ENCODE measurements around the gene PTMA.

The PTMA gene

GRCh38 chr2:231663458-231664212 is 44.7 kb upstream of the PTMA start:
- no peak for DNase-seq (ENCODE audit: low read depth)
- H3K4me3 ChIP-seq (ENCODE audit: low read depth, low read length) = no peak overlapping the region
- no peak for TF ChIP-seq CTCF (IDR thresholded peaks at IDR 0.05; ENCODE audit: low read depth, low read length, missing control alignments)
- in situ Hi-C loops (cut with HindIII; ENCODE audit: low sequenced_read_pairs) = no loop called here

GRCh38 chr2:231664727-231665126 is 43.6 kb upstream of the PTMA start:
- DNase-seq (ENCODE audit: low read depth) = no peak
- in situ Hi-C loops (cut with HindIII; ENCODE audit: low sequenced_read_pairs) = no loop called here
- TF ChIP-seq CTCF (IDR thresholded peaks at IDR 0.05; ENCODE audit: low read depth, low read length, missing control alignments) = no peak
- no peak overlapping the region for H3K4me3 ChIP-seq (ENCODE audit: low read depth, low read length)

GRCh38 chr2:231665245-231666170 is 42.8 kb upstream of the PTMA start:
- H3K4me3 ChIP-seq (ENCODE audit: low read depth, low read length) = no peak overlapping the region
- no peak for TF ChIP-seq CTCF (IDR thresholded peaks at IDR 0.05; ENCODE audit: low read depth, low read length, missing control alignments)
- in situ Hi-C loops (cut with HindIII; ENCODE audit: low sequenced_read_pairs) = no loop called here
- DNase-seq (ENCODE audit: low read depth) = no peak

GRCh38 chr2:231666171-231667095 is 41.9 kb upstream of the PTMA start:
- TF ChIP-seq CTCF (IDR thresholded peaks at IDR 0.05; ENCODE audit: low read depth, low read length, missing control alignments) = no peak
- H3K4me3 ChIP-seq (ENCODE audit: low read depth, low read length) = no peak overlapping the region
- in situ Hi-C loops (cut with HindIII; ENCODE audit: low sequenced_read_pairs) = no loop called here
- DNase-seq (ENCODE audit: low read depth) = no peak

GRCh38 chr2:231667096-231667427 is 41.3 kb upstream of the PTMA start:
- no peak for DNase-seq (ENCODE audit: low read depth)
- H3K4me3 ChIP-seq (ENCODE audit: low read depth, low read length) = no peak overlapping the region
- in situ Hi-C loops (cut with HindIII; ENCODE audit: low sequenced_read_pairs) = no loop called here
- TF ChIP-seq CTCF (IDR thresholded peaks at IDR 0.05; ENCODE audit: low read depth, low read length, missing control alignments) = no peak

GRCh38 chr2:231667496-231667895 is 40.8 kb upstream of the PTMA start:
- in situ Hi-C loops (cut with HindIII; ENCODE audit: low sequenced_read_pairs) = no loop called here
- TF ChIP-seq CTCF (IDR thresholded peaks at IDR 0.05; ENCODE audit: low read depth, low read length, missing control alignments) = no peak
- no peak overlapping the region for H3K4me3 ChIP-seq (ENCODE audit: low read depth, low read length)
- no peak for DNase-seq (ENCODE audit: low read depth)
